WTC11 (cell line): ENCODE data around the gene SPAG8.

Experiments used
- ATF2 ChIP-seq: sonication (generic); formaldehyde crosslinking; IDR thresholded peaks from 2 replicates; pipeline ENCODE4 v1.8.1; 2022; ENCODE audit warnings: low read depth, missing genetic modification reagents, borderline replicate concordance
- ATF3 ChIP-seq: sonication (generic); formaldehyde crosslinking; conservative IDR thresholded peaks from 2 replicates; pipeline ENCODE4 v1.8.1; 2022; ENCODE audit warnings: mild to moderate bottlenecking, missing genetic modification reagents
- ESRRA ChIP-seq: sonication (generic); formaldehyde crosslinking; IDR thresholded peaks from 2 replicates; pipeline ENCODE4 v1.8.1; 2022; ENCODE audit warnings: mild to moderate bottlenecking, missing genetic modification reagents, borderline replicate concordance
- FOXK1 ChIP-seq: sonication (generic); formaldehyde crosslinking; IDR thresholded peaks from 2 replicates; pipeline ENCODE4 v1.8.0; 2022; ENCODE audit warnings: mild to moderate bottlenecking, moderate library complexity, missing genetic modification reagents
- GABPB1 ChIP-seq: sonication (generic); formaldehyde crosslinking; IDR thresholded peaks from 2 replicates; pipeline ENCODE4 v1.8.1; 2023; ENCODE audit warnings: mild to moderate bottlenecking, missing genetic modification reagents
- JAZF1 ChIP-seq: fragments of 250-450 bp; sonication (Bioruptor Pico); IDR thresholded peaks from 2 replicates; pipeline ENCODE4 v1.9.0; 2021; ENCODE audit warnings: moderate library complexity, mild to moderate bottlenecking, inconsistent platforms
- MLX ChIP-seq: sonication (generic); formaldehyde crosslinking; IDR thresholded peaks from 2 replicates; pipeline ENCODE4 v1.8.1; 2023; ENCODE audit warnings: mild to moderate bottlenecking, missing genetic modification reagents, moderate library complexity
- STAT6 ChIP-seq: sonication (generic); formaldehyde crosslinking; conservative IDR thresholded peaks from 2 replicates; pipeline ENCODE4 v1.8.1; 2023; ENCODE audit warnings: mild to moderate bottlenecking, low read depth, missing genetic modification reagents, moderate library complexity
- ZBTB43 ChIP-seq: sonication (generic); formaldehyde crosslinking; IDR thresholded peaks from 2 replicates; pipeline ENCODE4 v1.8.1; 2023; ENCODE audit warnings: mild to moderate bottlenecking, missing genetic modification reagents
- ZNF232 ChIP-seq: sonication (generic); formaldehyde crosslinking; IDR thresholded peaks from 2 replicates; pipeline ENCODE4 v1.8.0; 2022; ENCODE audit warnings: mild to moderate bottlenecking, missing genetic modification reagents
- ZNF416 ChIP-seq: fragments of 250-450 bp; sonication (Bioruptor Pico); IDR thresholded peaks from 2 replicates; pipeline ENCODE4 v1.9.0; 2021; ENCODE audit warnings: mild to moderate bottlenecking, inconsistent platforms
- TF ChIP-seq, protein P1 (sequence below): fragments of 200-600 bp; IDR thresholded peaks from 2 replicates; pipeline ENCODE4 v1.8.0; 2022; ENCODE audit warnings: antibody characterized with exemption
- TF ChIP-seq, protein P2 (sequence below): sonication (generic); formaldehyde crosslinking; IDR thresholded peaks from 2 replicates; pipeline ENCODE4 v1.8.0; 2022; ENCODE audit warnings: mild to moderate bottlenecking, missing genetic modification reagents
- TF ChIP-seq, protein P3 (sequence below): sonication (generic); formaldehyde crosslinking; IDR thresholded peaks from 2 replicates; pipeline ENCODE4 v1.8.0; 2023; ENCODE audit warnings: missing genetic modification reagents

GRCh38 chr9:35856206-35856605 is 44.1 kb upstream of the SPAG8 start:
- TF ChIP-seq, protein P1, sequence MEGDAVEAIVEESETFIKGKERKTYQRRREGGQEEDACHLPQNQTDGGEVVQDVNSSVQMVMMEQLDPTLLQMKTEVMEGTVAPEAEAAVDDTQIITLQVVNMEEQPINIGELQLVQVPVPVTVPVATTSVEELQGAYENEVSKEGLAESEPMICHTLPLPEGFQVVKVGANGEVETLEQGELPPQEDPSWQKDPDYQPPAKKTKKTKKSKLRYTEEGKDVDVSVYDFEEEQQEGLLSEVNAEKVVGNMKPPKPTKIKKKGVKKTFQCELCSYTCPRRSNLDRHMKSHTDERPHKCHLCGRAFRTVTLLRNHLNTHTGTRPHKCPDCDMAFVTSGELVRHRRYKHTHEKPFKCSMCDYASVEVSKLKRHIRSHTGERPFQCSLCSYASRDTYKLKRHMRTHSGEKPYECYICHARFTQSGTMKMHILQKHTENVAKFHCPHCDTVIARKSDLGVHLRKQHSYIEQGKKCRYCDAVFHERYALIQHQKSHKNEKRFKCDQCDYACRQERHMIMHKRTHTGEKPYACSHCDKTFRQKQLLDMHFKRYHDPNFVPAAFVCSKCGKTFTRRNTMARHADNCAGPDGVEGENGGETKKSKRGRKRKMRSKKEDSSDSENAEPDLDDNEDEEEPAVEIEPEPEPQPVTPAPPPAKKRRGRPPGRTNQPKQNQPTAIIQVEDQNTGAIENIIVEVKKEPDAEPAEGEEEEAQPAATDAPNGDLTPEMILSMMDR, result no peak
- TF ChIP-seq ESRRA (no peak), GABPB1 (no peak), ZBTB43 (CRISPR knock-in tag) (no peak), ZNF232 (no peak), MLX (CRISPR knock-in tag) (no peak), FOXK1 (CRISPR knock-in tag) (no peak), ATF3 (CRISPR knock-in tag) (no peak), ATF2 (no peak), ZNF416 (CRISPR knock-in tag) (no peak), JAZF1 (CRISPR knock-in tag) (no peak), STAT6 (CRISPR knock-in tag) (no peak)
- TF ChIP-seq, protein P2, sequence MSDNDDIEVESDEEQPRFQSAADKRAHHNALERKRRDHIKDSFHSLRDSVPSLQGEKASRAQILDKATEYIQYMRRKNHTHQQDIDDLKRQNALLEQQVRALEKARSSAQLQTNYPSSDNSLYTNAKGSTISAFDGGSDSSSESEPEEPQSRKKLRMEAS (CRISPR knock-in tag), result no peak
- TF ChIP-seq, protein P3, sequence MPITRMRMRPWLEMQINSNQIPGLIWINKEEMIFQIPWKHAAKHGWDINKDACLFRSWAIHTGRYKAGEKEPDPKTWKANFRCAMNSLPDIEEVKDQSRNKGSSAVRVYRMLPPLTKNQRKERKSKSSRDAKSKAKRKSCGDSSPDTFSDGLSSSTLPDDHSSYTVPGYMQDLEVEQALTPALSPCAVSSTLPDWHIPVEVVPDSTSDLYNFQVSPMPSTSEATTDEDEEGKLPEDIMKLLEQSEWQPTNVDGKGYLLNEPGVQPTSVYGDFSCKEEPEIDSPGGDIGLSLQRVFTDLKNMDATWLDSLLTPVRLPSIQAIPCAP (CRISPR knock-in tag), result no peak
